Measurements from ENCODE around the gene LIPN.

GRCh38 chr10:88742448-88742847 is 17.4 kb upstream of the LIPN start:
- TF ChIP-seq, protein P1, sequence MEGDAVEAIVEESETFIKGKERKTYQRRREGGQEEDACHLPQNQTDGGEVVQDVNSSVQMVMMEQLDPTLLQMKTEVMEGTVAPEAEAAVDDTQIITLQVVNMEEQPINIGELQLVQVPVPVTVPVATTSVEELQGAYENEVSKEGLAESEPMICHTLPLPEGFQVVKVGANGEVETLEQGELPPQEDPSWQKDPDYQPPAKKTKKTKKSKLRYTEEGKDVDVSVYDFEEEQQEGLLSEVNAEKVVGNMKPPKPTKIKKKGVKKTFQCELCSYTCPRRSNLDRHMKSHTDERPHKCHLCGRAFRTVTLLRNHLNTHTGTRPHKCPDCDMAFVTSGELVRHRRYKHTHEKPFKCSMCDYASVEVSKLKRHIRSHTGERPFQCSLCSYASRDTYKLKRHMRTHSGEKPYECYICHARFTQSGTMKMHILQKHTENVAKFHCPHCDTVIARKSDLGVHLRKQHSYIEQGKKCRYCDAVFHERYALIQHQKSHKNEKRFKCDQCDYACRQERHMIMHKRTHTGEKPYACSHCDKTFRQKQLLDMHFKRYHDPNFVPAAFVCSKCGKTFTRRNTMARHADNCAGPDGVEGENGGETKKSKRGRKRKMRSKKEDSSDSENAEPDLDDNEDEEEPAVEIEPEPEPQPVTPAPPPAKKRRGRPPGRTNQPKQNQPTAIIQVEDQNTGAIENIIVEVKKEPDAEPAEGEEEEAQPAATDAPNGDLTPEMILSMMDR (IDR thresholded peaks at IDR 0.05 in 8 of 11, conservative IDR thresholded peaks at IDR 0.05 in 3 of 11) = no peak
- no peak for TF ChIP-seq POLR2A (IDR thresholded peaks at IDR 0.05)
